ENCODE results near the gene MRPL10.

MRPL10 gene

DNA sequence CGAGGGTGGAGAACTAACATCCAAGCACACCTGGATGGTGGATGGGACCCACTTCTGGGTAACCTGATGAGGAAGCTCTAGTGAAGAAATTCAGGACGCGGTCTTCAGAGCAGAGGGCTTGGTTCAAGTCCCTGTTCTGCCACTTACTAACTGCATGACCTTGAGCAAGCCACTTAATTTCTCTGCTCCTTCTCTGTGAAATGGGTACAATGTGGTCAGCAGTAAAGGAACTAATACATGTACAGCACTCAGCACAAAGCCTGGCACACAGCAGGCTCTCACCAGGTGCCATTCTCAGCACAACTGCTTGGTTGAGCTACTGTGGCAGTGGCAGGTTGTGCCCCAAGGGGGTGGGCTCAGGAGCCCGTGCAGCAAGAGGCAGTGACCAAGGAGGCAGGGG, 7.8 kb downstream of the MRPL10 start:
- Histone ChIP-seq H3K27me3 (ENCODE audit: insufficient read depth, poor library complexity, severe bottlenecking) (no peaks in the 10 kb centered on the region), H3K4me3 (replicated peaks; ENCODE audit: insufficient read depth, low read length) (no peak overlapping the region), H3K27ac (replicated peaks) (no peak overlapping the region)
- TF ChIP-seq, protein P1, sequence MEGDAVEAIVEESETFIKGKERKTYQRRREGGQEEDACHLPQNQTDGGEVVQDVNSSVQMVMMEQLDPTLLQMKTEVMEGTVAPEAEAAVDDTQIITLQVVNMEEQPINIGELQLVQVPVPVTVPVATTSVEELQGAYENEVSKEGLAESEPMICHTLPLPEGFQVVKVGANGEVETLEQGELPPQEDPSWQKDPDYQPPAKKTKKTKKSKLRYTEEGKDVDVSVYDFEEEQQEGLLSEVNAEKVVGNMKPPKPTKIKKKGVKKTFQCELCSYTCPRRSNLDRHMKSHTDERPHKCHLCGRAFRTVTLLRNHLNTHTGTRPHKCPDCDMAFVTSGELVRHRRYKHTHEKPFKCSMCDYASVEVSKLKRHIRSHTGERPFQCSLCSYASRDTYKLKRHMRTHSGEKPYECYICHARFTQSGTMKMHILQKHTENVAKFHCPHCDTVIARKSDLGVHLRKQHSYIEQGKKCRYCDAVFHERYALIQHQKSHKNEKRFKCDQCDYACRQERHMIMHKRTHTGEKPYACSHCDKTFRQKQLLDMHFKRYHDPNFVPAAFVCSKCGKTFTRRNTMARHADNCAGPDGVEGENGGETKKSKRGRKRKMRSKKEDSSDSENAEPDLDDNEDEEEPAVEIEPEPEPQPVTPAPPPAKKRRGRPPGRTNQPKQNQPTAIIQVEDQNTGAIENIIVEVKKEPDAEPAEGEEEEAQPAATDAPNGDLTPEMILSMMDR (IDR thresholded peaks at IDR 0.05; ENCODE audit: insufficient read depth, low read length): no peak
- no peak for TF ChIP-seq GABPA (IDR thresholded peaks at IDR 0.05; ENCODE audit: low read depth)
- TF ChIP-seq, protein P2, sequence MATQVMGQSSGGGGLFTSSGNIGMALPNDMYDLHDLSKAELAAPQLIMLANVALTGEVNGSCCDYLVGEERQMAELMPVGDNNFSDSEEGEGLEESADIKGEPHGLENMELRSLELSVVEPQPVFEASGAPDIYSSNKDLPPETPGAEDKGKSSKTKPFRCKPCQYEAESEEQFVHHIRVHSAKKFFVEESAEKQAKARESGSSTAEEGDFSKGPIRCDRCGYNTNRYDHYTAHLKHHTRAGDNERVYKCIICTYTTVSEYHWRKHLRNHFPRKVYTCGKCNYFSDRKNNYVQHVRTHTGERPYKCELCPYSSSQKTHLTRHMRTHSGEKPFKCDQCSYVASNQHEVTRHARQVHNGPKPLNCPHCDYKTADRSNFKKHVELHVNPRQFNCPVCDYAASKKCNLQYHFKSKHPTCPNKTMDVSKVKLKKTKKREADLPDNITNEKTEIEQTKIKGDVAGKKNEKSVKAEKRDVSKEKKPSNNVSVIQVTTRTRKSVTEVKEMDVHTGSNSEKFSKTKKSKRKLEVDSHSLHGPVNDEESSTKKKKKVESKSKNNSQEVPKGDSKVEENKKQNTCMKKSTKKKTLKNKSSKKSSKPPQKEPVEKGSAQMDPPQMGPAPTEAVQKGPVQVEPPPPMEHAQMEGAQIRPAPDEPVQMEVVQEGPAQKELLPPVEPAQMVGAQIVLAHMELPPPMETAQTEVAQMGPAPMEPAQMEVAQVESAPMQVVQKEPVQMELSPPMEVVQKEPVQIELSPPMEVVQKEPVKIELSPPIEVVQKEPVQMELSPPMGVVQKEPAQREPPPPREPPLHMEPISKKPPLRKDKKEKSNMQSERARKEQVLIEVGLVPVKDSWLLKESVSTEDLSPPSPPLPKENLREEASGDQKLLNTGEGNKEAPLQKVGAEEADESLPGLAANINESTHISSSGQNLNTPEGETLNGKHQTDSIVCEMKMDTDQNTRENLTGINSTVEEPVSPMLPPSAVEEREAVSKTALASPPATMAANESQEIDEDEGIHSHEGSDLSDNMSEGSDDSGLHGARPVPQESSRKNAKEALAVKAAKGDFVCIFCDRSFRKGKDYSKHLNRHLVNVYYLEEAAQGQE (IDR thresholded peaks at IDR 0.05; ENCODE audit: insufficient replicate concordance, low read depth): no peak
- TF ChIP-seq POLR2AphosphoS5 (IDR thresholded peaks at IDR 0.05; ENCODE audit: low read depth): no peak
- no peak for TF ChIP-seq SPI1 (IDR thresholded peaks at IDR 0.05; ENCODE audit: borderline replicate concordance, low read depth)
- DNase-seq (ENCODE audit: low read depth in 1 of 2, low spot score in 1 of 2): no peak

DNA sequence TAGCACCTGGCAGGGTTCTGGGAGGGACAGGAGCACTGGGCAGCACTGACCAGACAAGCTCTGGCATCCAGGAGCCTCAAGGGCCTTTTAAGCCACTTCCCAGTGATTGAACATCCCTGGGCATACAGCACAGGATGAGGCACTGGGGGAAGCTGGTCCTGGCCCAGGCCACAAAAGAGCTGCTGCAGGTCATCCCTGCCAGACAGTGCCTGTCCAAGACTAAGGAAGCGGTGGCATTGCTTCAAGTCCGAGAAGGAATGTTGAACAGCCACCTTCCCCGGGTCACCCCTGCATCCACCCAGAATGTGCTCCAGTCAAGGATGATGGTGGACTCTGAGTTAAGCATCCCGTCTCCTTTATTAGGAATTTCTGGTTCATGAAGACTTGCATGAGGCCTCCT, 8.6 kb downstream of the MRPL10 start:
- H3K27me3 ChIP-seq (ENCODE audit: insufficient read depth, poor library complexity, severe bottlenecking): no peaks in the 10 kb centered on the region
- no peak for TF ChIP-seq SPI1 (IDR thresholded peaks at IDR 0.05; ENCODE audit: borderline replicate concordance, low read depth)
- TF ChIP-seq, protein P1 (IDR thresholded peaks at IDR 0.05; ENCODE audit: insufficient read depth, low read length): no peak
- no peak for TF ChIP-seq POLR2AphosphoS5 (IDR thresholded peaks at IDR 0.05; ENCODE audit: low read depth)
- TF ChIP-seq GABPA (IDR thresholded peaks at IDR 0.05; ENCODE audit: low read depth): no peak
- TF ChIP-seq, protein P2 (IDR thresholded peaks at IDR 0.05; ENCODE audit: insufficient replicate concordance, low read depth): no peak
- H3K27ac ChIP-seq (replicated peaks): no peak overlapping the region
- no peak overlapping the region for H3K4me3 ChIP-seq (replicated peaks; ENCODE audit: insufficient read depth, low read length)
- no peak for DNase-seq (ENCODE audit: low read depth in 1 of 2, low spot score in 1 of 2)

DNA sequence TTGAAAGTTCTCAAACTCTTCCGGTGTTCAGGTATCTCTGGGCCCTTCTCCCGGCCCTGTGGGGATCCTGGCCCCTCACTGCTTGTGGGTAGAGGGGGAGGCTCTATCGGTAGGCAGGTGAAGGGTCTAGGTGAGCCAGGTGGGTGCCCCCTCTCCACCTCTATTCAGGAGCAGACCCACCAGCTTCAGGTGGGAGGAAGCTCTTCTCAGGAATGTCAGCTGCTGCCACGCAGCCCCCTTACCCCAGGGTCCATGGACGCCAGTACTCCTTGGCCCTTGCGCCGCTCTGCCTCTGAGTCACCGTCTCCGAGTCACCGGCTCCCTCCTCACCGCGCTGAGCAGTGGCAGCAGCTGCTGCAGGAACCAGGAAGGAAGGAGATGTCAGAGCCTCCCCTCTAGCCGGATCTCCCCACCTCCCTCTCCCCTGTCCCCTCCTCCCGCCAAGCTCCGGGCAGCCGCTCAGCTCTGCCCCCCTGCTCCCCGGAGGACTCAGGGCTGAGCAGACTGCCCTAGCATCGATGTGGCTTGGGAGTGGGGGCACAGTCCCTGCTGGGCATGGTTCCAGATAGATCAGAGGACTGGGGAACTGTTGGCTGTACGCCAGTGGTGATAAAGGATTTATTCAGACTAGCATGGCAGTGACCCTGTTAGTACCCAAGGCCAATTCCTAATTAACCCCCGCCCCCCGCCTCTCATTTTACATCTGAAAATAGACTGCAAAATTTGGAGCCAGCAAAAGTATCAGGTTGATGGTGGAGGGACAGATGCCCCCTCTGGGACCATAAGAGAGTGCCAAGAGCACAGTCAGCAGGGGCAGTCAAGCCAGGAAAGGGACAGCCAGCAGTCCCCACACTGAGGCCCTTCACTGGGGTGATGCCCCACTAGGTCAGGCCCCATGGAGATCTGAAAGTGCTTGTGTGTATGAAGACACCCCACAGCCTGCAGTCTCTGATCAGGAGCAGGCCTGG, 9.6 kb downstream of the MRPL10 start, which contains the start of gene OSBPL7:
Gene OSBPL7, minus strand, starts transcription at position 371 of the 968 bp plus-strand sequence. CDS start 1,516 bp downstream, outside the sequence.
- Histone ChIP-seq H3K27ac (replicated peaks) (peak within 1 kb of the TSS; percentile 47), H3K27me3 (ENCODE audit: insufficient read depth, poor library complexity, severe bottlenecking) (no peaks in the 10 kb centered on the region), H3K4me3 (replicated peaks; ENCODE audit: insufficient read depth, low read length) (peak within 1 kb of the TSS; percentile 91)
- peak; percentile 84 to 90 for DNase-seq (ENCODE audit: low read depth in 1 of 2, low spot score in 1 of 2)
- peak; percentile 67; the same call in 1 of the 2 replicates for TF ChIP-seq POLR2AphosphoS5 (IDR thresholded peaks at IDR 0.05; ENCODE audit: low read depth)
- TF ChIP-seq SPI1 (IDR thresholded peaks at IDR 0.05; ENCODE audit: borderline replicate concordance, low read depth): no peak
- TF ChIP-seq, protein P2 (IDR thresholded peaks at IDR 0.05; ENCODE audit: insufficient replicate concordance, low read depth): no peak
- TF ChIP-seq, protein P1 (IDR thresholded peaks at IDR 0.05; ENCODE audit: insufficient read depth, low read length): no peak
- TF ChIP-seq GABPA (IDR thresholded peaks at IDR 0.05; ENCODE audit: low read depth): peak; percentile 64
